ENCODE data around the gene TAF13. TPM values are rescaled to one million over a fixed set of nuclear protein-coding genes. Genes with fewer than 3 reads are reported as not detected.

Gene TAF13
- total RNA-seq, 5 donors from 2014 or later (not counting 1 experiment from before 2014, with no cell fraction given): 8.7 to 19.4 (median 9.7) TPM

GRCh38 chr1:109079240-109079622, 3.4 kb upstream of the TAF13 start:
- no peak for ATAC-seq (replicated peaks in 1 of 4)
- H3K4me1 Mint-ChIP-seq: peaks cover 18 to 20% (median 18%) of the 10 kb centered on the region in 3 donors
- no peaks in the 10 kb centered on the region for H3K27me3 ChIP-seq (replicated peaks in 1 of 2; ENCODE audit: control insufficient read depth in 2 of 2, extremely low read depth in 1 of 2, insufficient read depth in 2 of 2, low read length in 1 of 2)
- H3K9me3 Mint-ChIP-seq: no peaks in the 10 kb centered on the region
- no peak overlapping the region for H3K4me3 ChIP-seq (ENCODE audit: control insufficient read depth in 1 of 2, extremely low read depth in 1 of 2, low read length in 1 of 2)
- DNase-seq: no peak
- no peaks in the 10 kb centered on the region for H3K27me3 Mint-ChIP-seq
- no peaks in the 10 kb centered on the region for H3K9me3 ChIP-seq
- no peak overlapping the region for H3K27ac ChIP-seq (ENCODE audit: low read length)
- no peak overlapping the region for H3K4me3 Mint-ChIP-seq
- ChIA-PET CTCF (no interaction called here), POLR2A (no interaction called here)
- no peak overlapping the region for H3K27ac Mint-ChIP-seq
- peaks cover 3 to 7% of the 10 kb centered on the region in 2 experiments for H3K4me1 ChIP-seq (ENCODE audit: control insufficient read depth in 1 of 2, extremely low read depth in 1 of 2, insufficient read depth in 2 of 2, low read length in 2 of 2)
- no peaks in the 10 kb centered on the region for H3K36me3 ChIP-seq (ENCODE audit: control insufficient read depth in 2 of 2, extremely low read depth in 1 of 2, insufficient read depth in 1 of 2, low read length in 1 of 2)
- WGBS (ENCODE audit: insufficient coverage): no CpG with 5 or more reads among the region's 2 CpGs
- no peaks in the 10 kb centered on the region for H3K36me3 Mint-ChIP-seq

GRCh38 chr1:109078317-109078716, 2.5 kb upstream of the TAF13 start:
- no peak overlapping the region for H3K27ac ChIP-seq (ENCODE audit: low read length)
- no peak for ATAC-seq (replicated peaks in 1 of 4)
- H3K36me3 ChIP-seq (ENCODE audit: control insufficient read depth in 2 of 2, extremely low read depth in 1 of 2, insufficient read depth in 1 of 2, low read length in 1 of 2): no peaks in the 10 kb centered on the region
- Mint-ChIP-seq H3K27ac (no peak overlapping the region), H3K4me3 (no peak overlapping the region), H3K4me1 (peaks cover 19 to 22% (median 22%) of the 10 kb centered on the region in 3 donors), H3K9me3 (no peaks in the 10 kb centered on the region), H3K36me3 (no peaks in the 10 kb centered on the region), H3K27me3 (no peaks in the 10 kb centered on the region)
- H3K9me3 ChIP-seq: no peaks in the 10 kb centered on the region
- ChIA-PET CTCF (interaction anchor here (0.5 to 1.0 kb wide), 2 partner anchors 12 to 13 kb away, joined by 3 to 4 read pairs; no protein-coding TSS in a partner anchor), POLR2A (no interaction called here)
- no peaks in the 10 kb centered on the region for H3K27me3 ChIP-seq (replicated peaks in 1 of 2; ENCODE audit: control insufficient read depth in 2 of 2, extremely low read depth in 1 of 2, insufficient read depth in 2 of 2, low read length in 1 of 2)
- 100% methylated on average over 1 of the region's 1 CpG for WGBS (ENCODE audit: insufficient coverage)
- DNase-seq: no peak
- H3K4me1 ChIP-seq (ENCODE audit: control insufficient read depth in 1 of 2, extremely low read depth in 1 of 2, insufficient read depth in 2 of 2, low read length in 2 of 2): peaks cover 3 to 7% of the 10 kb centered on the region in 2 experiments
- no peak overlapping the region for H3K4me3 ChIP-seq (ENCODE audit: control insufficient read depth in 1 of 2, extremely low read depth in 1 of 2, low read length in 1 of 2)

GRCh38 chr1:109069294-109069693, 6.5 kb downstream of the TAF13 start:
- no CpG with 5 or more reads among the region's 1 CpG for WGBS (ENCODE audit: insufficient coverage)
- no peaks in the 10 kb centered on the region for H3K9me3 ChIP-seq
- Mint-ChIP-seq H3K27me3 (no peaks in the 10 kb centered on the region), H3K36me3 (peaks cover 32% of the 10 kb centered on the region), H3K4me3 (no peak overlapping the region), H3K9me3 (no peaks in the 10 kb centered on the region), H3K4me1 (peaks cover 8 to 12% (median 9%) of the 10 kb centered on the region in 3 donors), H3K27ac (no peak overlapping the region)
- H3K27me3 ChIP-seq (replicated peaks in 1 of 2; ENCODE audit: control insufficient read depth in 2 of 2, extremely low read depth in 1 of 2, insufficient read depth in 2 of 2, low read length in 1 of 2): no peaks in the 10 kb centered on the region
- POLR2A ChIA-PET: no interaction called here
- no peaks in the 10 kb centered on the region for H3K4me1 ChIP-seq (ENCODE audit: control insufficient read depth in 1 of 2, extremely low read depth in 1 of 2, insufficient read depth in 2 of 2, low read length in 2 of 2)
- H3K27ac ChIP-seq (ENCODE audit: low read length): no peak overlapping the region
- CTCF ChIA-PET: no interaction called here
- DNase-seq (no peak), ATAC-seq (replicated peaks in 1 of 4) (no peak)
- peaks cover 14 to 31% of the 10 kb centered on the region in 2 donors for H3K36me3 ChIP-seq (ENCODE audit: control insufficient read depth in 2 of 2, extremely low read depth in 1 of 2, insufficient read depth in 1 of 2, low read length in 1 of 2)
- no peak overlapping the region for H3K4me3 ChIP-seq (ENCODE audit: control insufficient read depth in 1 of 2, extremely low read depth in 1 of 2, low read length in 1 of 2)

GRCh38 chr1:109067883-109068282, 7.9 kb downstream of the TAF13 start:
- no peaks in the 10 kb centered on the region for H3K27me3 ChIP-seq (replicated peaks in 1 of 2; ENCODE audit: control insufficient read depth in 2 of 2, extremely low read depth in 1 of 2, insufficient read depth in 2 of 2, low read length in 1 of 2)

GRCh38 chr1:109065137-109065536, 10.7 kb downstream of the TAF13 start:
- CTCF ChIA-PET: interaction anchor here (0.5 to 0.7 kb wide), 2 partner anchors 13 to 1222 kb away, joined by 3 to 4 read pairs; no protein-coding TSS in a partner anchor
- peaks cover 31% of the 10 kb centered on the region for H3K36me3 Mint-ChIP-seq

More at GRCh38 chr1:109067883-109068282, 7.9 kb downstream of the TAF13 start:
- no peak overlapping the region for H3K4me3 Mint-ChIP-seq
- H3K9me3 Mint-ChIP-seq: no peaks in the 10 kb centered on the region
- WGBS (ENCODE audit: insufficient coverage): no CpG with 5 or more reads among the region's 8 CpGs
- CTCF ChIA-PET: no interaction called here
- no peak overlapping the region for H3K27ac Mint-ChIP-seq
- H3K36me3 ChIP-seq (ENCODE audit: control insufficient read depth in 2 of 2, extremely low read depth in 1 of 2, insufficient read depth in 1 of 2, low read length in 1 of 2): peaks cover 14 to 37% of the 10 kb centered on the region in 2 donors
- peaks cover 5 to 8% (median 5%) of the 10 kb centered on the region in 3 donors for H3K4me1 Mint-ChIP-seq
- H3K4me3 ChIP-seq (ENCODE audit: control insufficient read depth in 1 of 2, extremely low read depth in 1 of 2, low read length in 1 of 2): no peak overlapping the region
- ATAC-seq (replicated peaks in 1 of 4): no peak
- no peak overlapping the region for H3K27ac ChIP-seq (ENCODE audit: low read length)
- no peaks in the 10 kb centered on the region for H3K27me3 Mint-ChIP-seq
- POLR2A ChIA-PET: no interaction called here
- H3K9me3 ChIP-seq: no peaks in the 10 kb centered on the region
- H3K36me3 Mint-ChIP-seq: peaks cover 38% of the 10 kb centered on the region
- DNase-seq: no peak
- H3K4me1 ChIP-seq (ENCODE audit: control insufficient read depth in 1 of 2, extremely low read depth in 1 of 2, insufficient read depth in 2 of 2, low read length in 2 of 2): no peaks in the 10 kb centered on the region

GRCh38 chr1:109061183-109061582, 14.6 kb downstream of the TAF13 start:
- no peak overlapping the region for H3K4me3 Mint-ChIP-seq
- Histone ChIP-seq H3K36me3 (ENCODE audit: control insufficient read depth in 2 of 2, extremely low read depth in 1 of 2, insufficient read depth in 1 of 2, low read length in 1 of 2) (peaks cover 0 to 17% of the 10 kb centered on the region in 2 donors), H3K27ac (ENCODE audit: low read length) (no peak overlapping the region), H3K4me1 (ENCODE audit: control insufficient read depth in 1 of 2, extremely low read depth in 1 of 2, insufficient read depth in 2 of 2, low read length in 2 of 2) (no peaks in the 10 kb centered on the region), H3K9me3 (no peaks in the 10 kb centered on the region), H3K27me3 (replicated peaks in 1 of 2; ENCODE audit: control insufficient read depth in 2 of 2, extremely low read depth in 1 of 2, insufficient read depth in 2 of 2, low read length in 1 of 2) (no peaks in the 10 kb centered on the region), H3K4me3 (ENCODE audit: control insufficient read depth in 1 of 2, extremely low read depth in 1 of 2, low read length in 1 of 2) (no peak overlapping the region)
- H3K27me3 Mint-ChIP-seq: no peaks in the 10 kb centered on the region
- ChIA-PET CTCF (no interaction called here), POLR2A (interaction anchor here in 1 of 2 donors (0.6 kb wide), 1 partner anchor 31 kb away, joined by 3 read pairs; no protein-coding TSS in a partner anchor)
- no peaks in the 10 kb centered on the region for H3K9me3 Mint-ChIP-seq
- DNase-seq (no peak), ATAC-seq (replicated peaks in 1 of 4) (no peak)
- H3K4me1 Mint-ChIP-seq: no peaks in the 10 kb centered on the region
- H3K36me3 Mint-ChIP-seq: peaks cover 15% of the 10 kb centered on the region
- whole genome bisulfite sequencing (ENCODE audit: insufficient coverage): 83% methylated on average over 1 of the region's 4 CpGs
- no peak overlapping the region for H3K27ac Mint-ChIP-seq

More at GRCh38 chr1:109065137-109065536, 10.7 kb downstream of the TAF13 start:
- no peak for DNase-seq
- Mint-ChIP-seq H3K4me3 (no peak overlapping the region), H3K27ac (no peak overlapping the region), H3K27me3 (no peaks in the 10 kb centered on the region), H3K4me1 (peaks cover 0 to 2% (median 0%) of the 10 kb centered on the region in 3 donors), H3K9me3 (no peaks in the 10 kb centered on the region)
- no CpG with 5 or more reads among the region's 3 CpGs for WGBS (ENCODE audit: insufficient coverage)
- no peaks in the 10 kb centered on the region for H3K27me3 ChIP-seq (replicated peaks in 1 of 2; ENCODE audit: control insufficient read depth in 2 of 2, extremely low read depth in 1 of 2, insufficient read depth in 2 of 2, low read length in 1 of 2)
- no peak overlapping the region for H3K27ac ChIP-seq (ENCODE audit: low read length)
- ATAC-seq (replicated peaks in 1 of 4): no peak
- no peak overlapping the region for H3K4me3 ChIP-seq (ENCODE audit: control insufficient read depth in 1 of 2, extremely low read depth in 1 of 2, low read length in 1 of 2)
- POLR2A ChIA-PET: interaction anchor here in 1 of 2 donors (0.7 kb wide), 1 partner anchor 273 kb away, joined by 12 read pairs; no protein-coding TSS in a partner anchor
- no peaks in the 10 kb centered on the region for H3K9me3 ChIP-seq
- peaks cover 14 to 31% of the 10 kb centered on the region in 2 donors for H3K36me3 ChIP-seq (ENCODE audit: control insufficient read depth in 2 of 2, extremely low read depth in 1 of 2, insufficient read depth in 1 of 2, low read length in 1 of 2)
- no peaks in the 10 kb centered on the region for H3K4me1 ChIP-seq (ENCODE audit: control insufficient read depth in 1 of 2, extremely low read depth in 1 of 2, insufficient read depth in 2 of 2, low read length in 2 of 2)

Measured in T-cell (primary cell).